ENCODE results near the gene LDLRAD4. TPM values are rescaled to one million over a fixed set of nuclear protein-coding genes. Genes with fewer than 3 reads are reported as not detected.

The LDLRAD4 gene
- total and polyA plus RNA-seq, 2 experiments from 2014 or later = 0.73 to 1.9 TPM

GRCh38 chr18:13658436-13659204 lies 440.1 kb downstream of the LDLRAD4 start:
- no peak for ATAC-seq
- H3K79me2 ChIP-seq (replicated peaks; ENCODE audit: insufficient read depth) = no peaks in the 10 kb centered on the region
- no peak overlapping the region for H3K27ac Mint-ChIP-seq
- no peaks in the 10 kb centered on the region for H3K27me3 ChIP-seq (ENCODE audit: insufficient read depth)
- H3K9me2 ChIP-seq (ENCODE audit: insufficient read depth) = no peaks in the 10 kb centered on the region
- H3K27me3 Mint-ChIP-seq (ENCODE audit: insufficient read depth, low read depth, poor library complexity) = peaks cover 6% of the 10 kb centered on the region
- H2AFZ ChIP-seq = no peak overlapping the region
- no peaks in the 10 kb centered on the region for H3F3A ChIP-seq (replicated peaks; ENCODE audit: low read depth)
- no peak overlapping the region for H3K4me3 Mint-ChIP-seq
- TF ChIP-seq ZNF114 (CRISPR knock-in tag; IDR thresholded peaks at IDR 0.05) (no peak), JUNB (IDR thresholded peaks at IDR 0.05; ENCODE audit: unreplicated experiment) (no peak), ZNF331 (CRISPR knock-in tag; IDR thresholded peaks at IDR 0.05; ENCODE audit: low read depth) (no peak), ETS1 (IDR thresholded peaks at IDR 0.05) (no peak), EZH2phosphoT487 (IDR thresholded peaks at IDR 0.05; ENCODE audit: unreplicated experiment) (no peak), POLR2AphosphoS5 (IDR thresholded peaks at IDR 0.05; ENCODE audit: low read depth) (no peak), ZNF462 (CRISPR knock-in tag; IDR thresholded peaks at IDR 0.05) (no peak), NANOG (IDR thresholded peaks at IDR 0.05; ENCODE audit: borderline replicate concordance) (no peak), CTCF (conservative IDR thresholded peaks at IDR 0.05; ENCODE audit: low read depth in 2 of 2) (no peak), STAT1 (IDR thresholded peaks at IDR 0.05; ENCODE audit: unreplicated experiment) (no peak), CREB1 (CRISPR knock-in tag; IDR thresholded peaks at IDR 0.05; ENCODE audit: low read depth) (no peak), REST (IDR thresholded peaks at IDR 0.05; ENCODE audit: unreplicated experiment) (no peak), EZH2 (IDR thresholded peaks at IDR 0.05; ENCODE audit: low read depth, unreplicated experiment) (no peak)
- H3K36me3 Mint-ChIP-seq (ENCODE audit: low read depth) = no peaks in the 10 kb centered on the region
- H3K4me2 ChIP-seq = no peak overlapping the region
- H3K36me3 ChIP-seq (ENCODE audit: insufficient read depth) = no peaks in the 10 kb centered on the region
- H4K20me1 ChIP-seq (replicated peaks; ENCODE audit: insufficient read depth) = no peaks in the 10 kb centered on the region
- no peak overlapping the region for H3K4me3 ChIP-seq
- H3K9me3 Mint-ChIP-seq = no peaks in the 10 kb centered on the region
- peaks cover 9% of the 10 kb centered on the region for H3K4me1 Mint-ChIP-seq
- no peak overlapping the region for H3K27ac ChIP-seq (ENCODE audit: low read depth)
- no peak for DNase-seq (ENCODE audit: low spot score)
- H3K4me1 ChIP-seq (ENCODE audit: insufficient read depth) = no peaks in the 10 kb centered on the region; the same call in 1 of the 2 replicates

Data from GM23338 (cell line).